ENCODE data around the gene NMB.
"Not testable (repeated sequence)": the region's sequence is repeated elsewhere in the genome, so short reads cannot be mapped to it uniquely, and the experiment has no call there.

Gene NMB

GRCh38 chr15:84657748-84658079 lies 285 bp downstream of the NMB start:
- no peak for DNase-seq

DNA sequence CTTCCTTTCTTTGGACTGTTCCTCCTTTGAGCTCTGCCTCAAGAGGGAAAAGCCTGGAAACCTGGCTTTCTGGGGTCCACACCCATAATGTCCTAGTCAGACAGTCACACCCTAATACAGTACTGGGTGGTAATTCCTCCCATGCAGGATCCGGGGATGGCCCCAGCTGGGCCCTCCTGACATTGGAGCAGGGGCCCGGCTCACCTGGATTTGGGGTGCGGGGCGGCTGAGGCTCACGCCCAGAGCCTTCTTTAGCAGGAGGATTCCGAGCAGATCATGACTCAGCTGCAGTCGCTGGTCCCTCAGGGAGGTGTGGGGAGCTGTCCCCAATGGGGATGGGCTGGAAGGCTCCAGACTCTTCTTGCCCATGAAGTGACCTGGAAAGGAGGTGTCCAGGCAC lies 1.0 kb downstream of the NMB start:
- DNase-seq, result no peak

DNA sequence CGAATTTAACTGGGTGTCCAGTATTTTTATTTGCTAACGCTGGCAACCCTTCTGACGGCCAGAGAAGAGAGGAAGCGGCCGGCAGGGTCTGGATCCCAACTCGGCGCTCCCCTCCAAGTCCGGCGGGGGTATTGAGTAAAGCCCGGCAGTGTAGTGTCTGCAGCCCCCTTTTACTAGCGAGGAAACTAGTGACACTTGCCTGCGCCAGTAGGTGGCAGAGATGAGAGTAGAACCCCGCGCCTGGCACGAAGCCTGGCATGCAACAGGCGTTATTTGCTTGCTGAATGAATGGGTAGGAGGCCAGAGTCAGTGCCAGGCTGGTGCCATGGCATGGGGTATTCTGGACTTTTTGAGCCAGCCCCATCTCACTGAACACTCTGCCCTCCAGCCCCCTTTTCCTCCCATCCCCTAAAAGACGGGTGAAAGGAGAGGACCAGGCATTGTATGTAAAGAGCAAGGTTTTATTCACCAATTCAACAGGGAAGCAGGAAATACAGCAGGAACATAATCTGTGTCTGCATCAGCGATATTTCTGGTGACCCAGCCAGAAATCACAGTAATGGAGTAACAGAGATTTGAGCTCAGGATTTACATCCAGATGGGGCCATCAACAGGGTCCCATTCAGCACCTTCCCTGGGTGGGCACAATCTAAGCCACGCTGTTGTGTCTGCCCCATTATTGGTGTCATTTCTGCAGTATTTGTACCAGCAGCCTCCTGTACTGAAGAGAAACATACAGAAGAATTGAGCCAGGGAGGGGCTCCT lies 3.1 kb downstream of the NMB start:
- peak; percentile 58 for DNase-seq

- peak; percentile 90 for DNase-seq
These were observed 3.9 kb downstream of the NMB start, which contains the start of gene WDR73 for GRCh38 chr15:84653910-84654688. TSS of gene WDR73 (minus strand) at chr15:84654283. CDS start at chr15:84654274, 9 bp downstream.

- no peak for DNase-seq
These were observed 4.5 kb downstream of the NMB start for GRCh38 chr15:84653584-84653909.

GRCh38 chr15:84649706-84650105 lies 8.3 kb downstream of the NMB start:
- no peak for DNase-seq

DNA sequence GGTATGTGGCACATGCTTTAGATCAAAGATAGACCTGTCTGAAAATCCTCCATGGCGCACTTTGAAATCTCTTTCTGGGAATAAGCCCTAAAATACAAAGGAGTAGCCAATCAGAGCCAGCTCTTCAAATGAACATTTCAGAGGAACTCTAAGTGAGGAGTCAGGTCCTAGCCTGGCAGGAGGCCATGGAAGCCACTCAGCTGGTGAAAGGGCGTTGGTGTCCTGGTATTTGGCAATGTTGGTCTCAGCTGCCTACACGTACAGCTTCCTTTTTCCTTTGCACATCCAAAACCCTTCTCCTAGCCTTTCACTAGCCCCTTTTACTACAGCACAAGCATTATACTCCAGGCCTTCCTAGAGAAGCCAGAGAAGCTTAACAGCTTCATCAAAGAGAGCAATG lies 9.5 kb downstream of the NMB start:
- DNase-seq, result no peak

DNA sequence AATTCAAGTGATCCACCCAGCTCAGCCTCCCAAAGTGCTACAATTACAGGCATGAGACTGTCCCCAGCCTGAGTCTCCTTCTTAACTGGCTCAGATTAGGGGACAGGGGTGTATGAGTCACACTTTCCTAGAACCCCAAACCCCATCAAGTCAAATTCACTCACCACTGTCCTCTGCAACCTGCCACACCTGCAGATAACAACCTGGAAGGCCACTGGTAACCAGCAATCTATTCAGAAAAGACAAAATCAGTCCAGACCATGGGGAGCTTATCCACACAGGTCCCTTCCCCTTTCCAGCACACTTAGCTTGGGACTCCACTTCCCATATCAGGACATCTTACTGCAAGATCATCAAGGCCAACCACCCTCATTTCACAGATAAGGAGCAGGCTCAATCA lies 10.3 kb downstream of the NMB start:
- no peak for DNase-seq

DNA sequence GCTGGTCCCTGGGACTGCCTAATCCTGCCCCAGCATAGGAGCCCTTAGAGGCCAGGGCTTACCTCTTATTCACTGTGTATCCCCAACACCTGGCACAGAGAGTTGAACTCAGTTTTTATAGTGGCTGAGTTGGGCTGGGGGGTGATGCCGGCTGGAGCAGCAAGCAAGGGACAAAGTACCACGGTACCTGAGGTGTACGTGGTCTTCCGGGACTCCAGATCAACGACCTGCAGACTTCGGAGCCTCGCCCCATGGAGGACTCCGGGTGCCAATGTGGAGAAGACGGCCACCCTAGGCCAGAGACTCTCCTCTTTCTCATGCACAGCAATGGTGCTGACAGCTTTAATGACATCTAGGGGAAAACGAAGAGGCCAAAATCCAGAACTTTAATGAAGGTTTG lies 12.0 kb downstream of the NMB start:
- DNase-seq, result no peak

DNA sequence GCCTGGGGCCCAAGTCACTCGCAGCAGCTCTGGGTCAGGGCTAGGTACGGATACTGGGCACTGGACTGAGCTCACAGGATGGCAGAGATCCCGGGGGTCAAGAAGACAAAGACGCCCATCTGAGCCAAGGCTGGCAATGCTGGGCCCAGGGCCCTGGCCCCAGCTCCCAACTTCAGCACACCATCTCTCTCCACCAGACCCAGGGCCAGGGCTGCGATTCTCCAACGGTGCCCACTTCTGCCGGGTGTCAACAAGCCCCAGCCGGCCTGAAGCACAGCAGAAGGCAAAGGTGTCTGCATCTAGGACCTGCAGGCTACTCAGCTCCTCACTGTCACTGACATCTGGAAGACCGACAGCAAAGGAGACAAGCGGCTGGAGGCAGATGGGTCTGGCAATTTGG lies 12.5 kb downstream of the NMB start:
- no peak for DNase-seq

- no peak for DNase-seq
These were observed 14.2 kb downstream of the NMB start for GRCh38 chr15:84643838-84644237.

DNA sequence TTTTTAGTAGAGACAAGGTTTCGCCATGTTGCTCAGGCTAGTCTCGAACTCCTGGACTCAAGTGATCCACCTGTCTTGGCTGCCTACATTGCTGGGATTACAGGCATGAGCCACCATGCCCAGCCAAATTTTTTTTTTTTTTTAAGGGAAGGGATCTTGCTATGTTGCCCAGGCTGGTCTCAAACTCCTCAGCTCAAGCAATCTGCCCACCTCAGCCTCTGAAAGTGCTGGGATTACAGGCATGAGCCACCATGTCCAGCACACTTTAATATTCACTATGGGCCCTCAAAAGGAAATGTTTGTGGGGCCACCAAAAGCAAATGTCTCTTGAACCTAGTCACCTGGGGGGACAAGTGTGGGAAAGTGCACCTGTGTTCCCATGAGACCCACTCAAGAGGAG lies 15.4 kb downstream of the NMB start:
- DNase-seq, result not testable (repeated sequence)

DNA sequence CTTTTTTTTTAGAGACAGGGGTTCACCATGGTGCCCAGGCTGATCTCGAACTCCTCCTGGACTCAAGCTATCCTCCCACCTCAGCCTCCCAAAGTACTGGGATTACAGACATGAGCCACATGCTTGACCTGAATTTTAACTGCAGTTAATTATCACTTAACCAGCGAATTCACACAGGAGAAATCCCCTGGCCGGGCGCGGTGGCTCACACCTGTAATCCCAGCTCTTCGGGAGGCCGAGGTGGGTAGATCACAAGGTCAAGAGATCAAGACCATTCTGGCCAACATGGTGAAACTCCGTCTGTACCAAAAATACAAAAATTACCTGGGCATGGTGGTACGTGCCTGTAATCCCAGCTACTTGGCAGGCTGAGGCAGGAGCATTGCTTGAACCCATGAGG lies 16.1 kb downstream of the NMB start:
- not testable (repeated sequence) for DNase-seq

- DNase-seq, result no peak
These were observed 19.9 kb downstream of the NMB start for GRCh38 chr15:84638103-84638502.

GRCh38 chr15:84634228-84634837 lies 23.7 kb downstream of the NMB start:
- no peak for DNase-seq

DNA sequence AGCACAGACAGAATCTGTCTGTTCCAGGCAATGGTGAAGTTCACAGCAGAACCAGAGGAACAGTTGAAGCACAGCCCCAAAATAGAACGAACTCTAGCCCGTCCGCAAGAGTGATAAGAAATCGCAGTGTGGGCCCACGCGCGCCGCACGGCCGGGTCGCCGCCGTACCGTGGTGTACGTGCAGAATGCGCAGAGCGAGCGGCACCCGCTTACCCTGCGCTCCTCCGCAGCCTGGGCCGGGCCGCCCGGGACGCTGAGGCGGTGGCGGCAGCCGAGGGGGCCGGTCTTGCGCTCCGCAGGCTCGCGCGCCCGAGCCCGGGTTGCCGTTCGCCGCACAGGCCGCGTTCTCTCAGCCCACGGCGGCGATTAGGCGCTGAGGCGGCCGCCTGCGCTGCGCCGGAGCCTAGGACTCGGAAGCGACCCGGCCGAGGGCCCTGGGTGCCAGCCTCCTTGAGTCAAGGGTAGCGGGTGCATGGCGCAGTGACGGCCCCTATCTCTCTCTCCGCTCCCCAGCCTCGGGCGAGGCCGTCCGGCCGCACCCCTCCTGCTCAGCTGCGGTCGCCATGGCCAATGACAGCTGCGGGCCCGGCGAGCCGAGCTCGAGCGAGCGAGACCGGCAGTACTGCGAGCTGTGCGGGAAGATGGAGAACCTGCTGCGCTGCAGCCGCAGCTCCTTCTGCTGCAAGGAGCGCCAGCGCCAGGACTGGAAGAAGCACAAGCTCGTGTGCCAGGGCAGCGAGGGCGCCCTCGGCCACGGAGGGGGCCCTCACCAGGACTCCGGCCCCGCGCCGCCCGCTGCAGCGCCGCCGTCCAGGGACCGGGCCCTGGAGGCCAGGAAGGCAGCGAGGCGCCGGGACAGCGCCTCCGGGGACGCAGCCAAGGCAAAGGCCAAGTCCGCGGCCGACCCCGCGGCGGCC lies 24.4 kb downstream of the NMB start:
- DNase-seq, result peak; percentile 98

DNA sequence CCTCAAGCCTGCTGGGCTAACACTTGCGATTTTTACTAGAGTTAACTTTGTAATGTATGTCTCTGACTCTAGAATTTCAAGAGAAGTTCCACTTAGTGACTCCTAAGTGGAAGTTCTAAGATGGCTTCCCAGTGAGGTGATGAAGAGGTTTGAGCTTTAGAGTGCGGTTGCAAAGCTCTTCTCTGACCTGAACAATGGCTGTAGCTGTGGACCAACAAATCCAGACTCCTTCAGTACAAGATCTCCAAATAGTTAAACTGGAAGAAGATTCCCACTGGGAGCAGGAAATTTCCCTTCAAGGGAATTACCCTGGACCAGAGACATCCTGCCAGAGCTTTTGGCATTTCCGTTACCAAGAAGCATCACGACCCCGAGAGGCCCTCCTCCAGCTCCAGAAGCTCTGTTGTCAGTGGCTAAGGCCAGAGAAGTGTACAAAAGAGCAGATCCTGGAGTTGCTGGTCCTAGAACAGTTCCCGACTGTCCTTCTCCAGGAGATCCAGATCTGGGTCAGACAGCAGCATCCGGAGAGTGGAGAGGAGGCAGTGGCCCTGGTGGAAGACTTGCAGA lies 26.2 kb downstream of the NMB start:
- no peak for DNase-seq

DNA sequence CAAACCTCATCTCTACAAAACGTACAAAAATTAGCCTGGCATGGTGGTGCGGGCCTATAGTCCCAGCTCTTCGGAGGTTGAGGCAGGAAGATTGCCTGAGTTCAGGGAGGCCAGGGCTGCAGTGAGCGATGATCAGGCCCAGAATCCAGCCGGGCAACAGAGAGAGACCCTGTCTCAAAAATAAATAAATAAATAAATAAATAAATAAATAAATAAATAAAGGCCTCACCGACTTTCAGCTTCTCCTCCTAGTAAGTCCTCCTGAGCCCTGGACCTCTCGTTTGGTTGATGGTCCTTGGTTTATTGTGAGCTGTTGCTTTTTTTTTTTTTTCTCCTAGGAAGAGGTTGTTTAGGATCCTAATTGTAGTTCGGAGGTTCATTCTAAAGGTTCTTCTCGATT lies 29.0 kb downstream of the NMB start:
- no peak for DNase-seq

DNA sequence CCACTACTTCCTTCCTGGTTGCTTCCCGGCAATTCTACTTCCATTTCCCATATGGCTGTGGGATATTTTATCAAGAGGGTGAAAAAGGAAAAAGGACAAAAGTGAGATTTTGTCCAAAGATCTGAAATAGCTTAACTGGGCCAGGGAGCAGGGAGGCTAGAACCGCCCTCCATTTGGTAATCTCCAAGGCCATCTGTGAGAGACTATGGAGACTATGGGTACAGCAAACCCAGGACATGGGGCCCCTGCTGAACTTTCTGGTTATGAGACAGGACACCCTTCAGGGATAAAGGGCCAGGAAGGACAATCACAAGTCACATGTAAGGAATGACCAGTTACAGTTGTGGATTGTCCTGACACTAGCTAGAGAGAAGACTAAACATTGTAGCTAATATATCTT lies 32.9 kb downstream of the NMB start:
- DNase-seq, result no peak

DNA sequence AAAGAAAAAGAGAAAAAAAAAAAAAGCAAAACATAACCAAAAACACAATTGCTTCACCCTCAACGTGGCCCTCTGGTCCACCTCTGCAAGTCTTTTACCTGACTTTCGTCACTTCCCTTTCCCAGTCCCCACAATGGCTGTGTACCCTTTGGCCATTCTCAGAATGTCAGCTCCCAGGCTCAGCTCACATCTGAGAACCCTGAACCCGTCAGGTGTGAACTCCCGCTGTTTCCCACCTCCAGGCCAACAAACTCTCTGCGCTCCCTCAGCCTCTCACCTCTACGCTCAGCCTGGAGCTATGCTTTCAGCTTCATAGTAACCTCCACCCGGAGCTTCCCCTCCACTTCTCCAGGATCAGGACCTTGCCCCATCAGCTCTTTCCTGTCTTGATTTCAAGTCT lies 33.6 kb downstream of the NMB start:
- DNase-seq, result no peak

DNA sequence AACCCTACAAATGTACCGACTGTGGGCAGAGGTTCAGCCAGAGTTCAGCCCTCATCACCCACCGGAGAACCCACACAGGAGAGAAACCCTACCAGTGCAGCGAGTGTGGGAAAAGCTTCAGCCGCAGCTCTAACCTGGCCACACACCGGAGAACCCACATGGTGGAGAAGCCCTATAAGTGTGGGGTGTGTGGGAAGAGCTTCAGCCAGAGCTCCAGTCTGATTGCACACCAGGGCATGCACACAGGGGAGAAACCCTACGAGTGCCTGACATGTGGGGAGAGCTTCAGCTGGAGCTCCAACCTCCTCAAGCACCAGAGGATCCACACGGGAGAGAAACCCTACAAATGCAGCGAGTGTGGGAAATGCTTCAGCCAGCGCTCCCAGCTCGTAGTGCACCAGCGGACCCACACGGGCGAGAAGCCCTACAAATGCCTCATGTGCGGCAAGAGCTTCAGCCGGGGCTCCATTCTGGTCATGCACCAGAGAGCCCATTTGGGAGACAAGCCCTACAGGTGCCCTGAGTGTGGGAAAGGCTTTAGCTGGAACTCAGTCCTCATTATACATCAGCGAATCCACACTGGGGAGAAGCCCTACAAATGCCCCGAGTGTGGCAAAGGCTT lies 36.5 kb downstream of the NMB start:
- no peak for DNase-seq

DNA sequence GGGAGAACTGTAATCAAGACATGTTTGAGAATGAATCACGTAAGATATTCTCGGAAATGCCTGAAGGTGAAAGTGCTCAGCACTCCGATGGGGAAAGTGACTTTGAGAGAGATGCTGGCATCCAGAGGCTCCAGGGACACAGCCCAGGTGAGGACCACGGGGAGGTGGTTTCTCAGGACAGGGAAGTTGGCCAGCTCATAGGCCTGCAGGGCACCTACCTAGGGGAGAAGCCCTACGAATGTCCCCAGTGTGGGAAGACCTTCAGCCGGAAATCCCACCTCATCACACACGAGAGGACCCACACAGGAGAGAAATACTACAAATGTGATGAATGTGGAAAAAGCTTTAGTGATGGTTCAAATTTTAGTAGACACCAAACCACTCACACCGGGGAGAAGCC lies 37.4 kb downstream of the NMB start:
- DNase-seq, result no peak

Data from right kidney (tissue), 1 donor.